Naive thymus-derived CD4-positive, alpha-beta T cell (primary cell): ENCODE data around the gene DMRTB1. TPM values are rescaled to one million over a fixed set of nuclear protein-coding genes. Genes with fewer than 3 reads are reported as not detected.

ENCODE experiments used
- ATAC-seq: fragments of 150-1000 bp; cut with Tn5 transposase; 2 replicates; pipeline ENCODE4 v1.10.0; 2021; ENCODE audit warnings: mild to moderate bottlenecking, moderate library complexity
- CTCF ChIA-PET: fragments of 350-600 bp; sonication (Branson Sonifier 250); formaldehyde crosslinking; loops from one replicate; lab custom pipeline; 2021; ENCODE audit warnings: antibody characterized with exemption; lab: Charles Lee
- POLR2A ChIA-PET: fragments of 350-600 bp; sonication (Branson Sonifier 250); formaldehyde crosslinking; loops from one replicate; lab custom pipeline; 2021; ENCODE audit warnings: antibody characterized with exemption, inconsistent platforms; lab: Charles Lee
- DNase-seq, 9 donors: peaks; one replicate each; pipeline versions ENCODE4 v3.0.0 to v3.0.0-alpha.2; 2020 to 2022; ENCODE audit warnings: mixed read lengths in 1 of 9
- H3K27ac ChIP-seq: one replicate; pipeline ENCODE4 v1.7.0; 2013; ENCODE audit warnings: mild to moderate bottlenecking, low read depth, low read length, moderate library complexity
- H3K27me3 ChIP-seq, 2 donors: one replicate each; pipeline ENCODE4 v1.7.0; 2013; ENCODE audit warnings: low read length in 2 of 2, mild to moderate bottlenecking in 2 of 2, moderate library complexity in 2 of 2; ENCODE audit not compliant: control insufficient read depth in 2 of 2, insufficient read depth in 2 of 2
- H3K36me3 ChIP-seq, 3 experiments: 1 replicate in 2 of 3; 2 replicates in 1 of 3; pipeline ENCODE4 v1.7.0; 2013; ENCODE audit warnings: low read length in 3 of 3, mild to moderate bottlenecking in 3 of 3, moderate library complexity in 1 of 3; ENCODE audit not compliant: insufficient read depth in 3 of 3, control insufficient read depth in 2 of 3
- H3K4me1 ChIP-seq, 2 donors: one replicate each; pipeline ENCODE4 v1.7.0; 2013; ENCODE audit warnings: low read length in 2 of 2, mild to moderate bottlenecking in 2 of 2, moderate library complexity in 1 of 2; ENCODE audit not compliant: control insufficient read depth in 2 of 2, insufficient read depth in 2 of 2
- H3K4me3 ChIP-seq: 2 replicates; pipeline ENCODE4 v1.7.0; 2013; ENCODE audit warnings: mild to moderate bottlenecking, low read length
- H3K9me3 ChIP-seq, 3 experiments: 1 replicate in 2 of 3; 2 replicates in 1 of 3; pipeline ENCODE4 v1.7.0; 2013; ENCODE audit warnings: low read length in 3 of 3; ENCODE audit not compliant: control insufficient read depth in 2 of 3
- H3K27ac Mint-ChIP-seq, 9 donors: one replicate each; pipeline ENCODE4 v1.8.0; 2020 to 2022; ENCODE audit warnings: mixed read lengths in 9 of 9, mild to moderate bottlenecking in 8 of 9, moderate library complexity in 5 of 9, inconsistent platforms in 2 of 9
- H3K27me3 Mint-ChIP-seq, 5 donors: one replicate each; pipeline ENCODE4 v1.8.0; 2021 to 2022; ENCODE audit warnings: mixed read lengths in 5 of 5, mild to moderate bottlenecking in 1 of 5
- H3K36me3 Mint-ChIP-seq, 5 donors: one replicate each; pipeline ENCODE4 v1.8.0; 2020 to 2022; ENCODE audit warnings: mixed read lengths in 5 of 5, mild to moderate bottlenecking in 3 of 5, inconsistent platforms in 1 of 5
- H3K4me1 Mint-ChIP-seq, 7 donors: one replicate each; pipeline ENCODE4 v1.8.0; 2020 to 2022; ENCODE audit warnings: mixed read lengths in 7 of 7, mild to moderate bottlenecking in 3 of 7, inconsistent platforms in 1 of 7
- H3K4me3 Mint-ChIP-seq, 10 donors: one replicate each; pipeline ENCODE4 v1.8.0; 2020 to 2022; ENCODE audit warnings: mild to moderate bottlenecking in 10 of 10, mixed read lengths in 10 of 10, moderate library complexity in 6 of 10, inconsistent platforms in 2 of 10
- H3K9me3 Mint-ChIP-seq, 11 donors: one replicate each; pipeline ENCODE4 v1.8.0; 2020 to 2022; ENCODE audit warnings: mixed read lengths in 11 of 11, mild to moderate bottlenecking in 4 of 11, inconsistent platforms in 1 of 11, moderate library complexity in 1 of 11
- intact Hi-C, 2 donors: fragments of 100-400 bp; cut with micrococcal nuclease; formaldehyde crosslinking; loops; one replicate each; pipeline ENCODE4 v1.15.1; 2023
- polyA plus RNA-seq, 2 donors: library from polyadenylated mRNA; unstranded; fragments of 300-500 nt; fragmentation: Illumina TruSeq; gene quantifications; one replicate each; pipeline ENCODE4 v1.2.3, GENCODE V29; 2021
- total RNA-seq, 6 experiments: library from RNA in 5 of 6; stranded (reverse) in 5 of 6; gene quantifications; 1 replicate in 5 of 6; 2 replicates in 1 of 6; pipeline ENCODE4 v1.2.3 and lab custom pipeline; 2021 to 2026

The DMRTB1 gene
- total and polyA plus RNA-seq, 7 experiments from 2014 or later, result not detected

DNA sequence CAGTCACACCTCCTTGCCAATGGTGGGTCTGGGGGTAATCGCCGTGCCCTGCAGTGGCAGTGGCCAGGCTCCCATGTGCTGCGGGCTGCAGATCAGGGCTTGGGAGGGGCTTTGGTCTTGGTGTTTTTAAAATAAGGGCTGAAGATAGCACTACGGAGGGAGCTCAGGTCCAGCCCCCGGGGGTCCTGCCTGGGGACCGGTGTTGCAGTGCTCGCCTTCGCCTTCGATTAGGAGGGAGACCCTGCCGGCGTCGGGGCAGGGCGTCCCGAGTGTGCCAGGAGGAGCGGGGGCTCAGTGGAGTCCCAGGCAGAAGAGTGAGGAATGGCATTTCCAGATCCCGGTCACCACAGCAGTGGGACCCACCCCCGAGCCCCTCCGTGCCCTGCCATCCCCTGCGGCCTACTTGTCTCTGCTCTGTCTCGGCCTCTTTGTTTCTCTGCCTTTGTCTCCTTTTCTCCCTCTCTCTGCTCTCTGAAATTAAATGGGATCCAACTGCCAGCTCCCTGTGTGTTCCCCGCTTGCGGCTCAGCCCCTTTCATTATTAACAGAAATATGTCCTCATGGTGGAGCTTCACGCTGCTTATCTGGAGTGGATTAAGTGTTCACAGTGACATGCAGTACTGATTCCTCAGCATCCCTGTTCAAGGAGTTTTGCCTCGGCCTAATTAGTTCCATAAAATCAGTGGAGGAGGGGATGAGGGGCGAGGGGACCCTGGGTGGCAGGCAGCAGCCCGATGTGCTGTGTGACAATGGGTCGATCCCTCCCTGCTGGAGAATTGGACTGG, 44.4 kb downstream of the DMRTB1 start:
- ChIA-PET CTCF (no interaction called here), POLR2A (no interaction called here)
- H3K27me3 Mint-ChIP-seq, result peaks cover 0 to 6% (median 0%) of the 10 kb centered on the region in 5 donors
- H3K4me1 Mint-ChIP-seq, result peaks cover 0 to 4% (median 0%) of the 10 kb centered on the region in 7 donors
- Histone ChIP-seq H3K4me3 (no peak overlapping the region), H3K36me3 (no peaks in the 10 kb centered on the region), H3K9me3 (no peaks in the 10 kb centered on the region), H3K4me1 (peaks cover 0 to 6% of the 10 kb centered on the region in 2 donors), H3K27ac (no peak overlapping the region), H3K27me3 (no peaks in the 10 kb centered on the region)
- intact Hi-C loops, result no loop called here
- H3K4me3 Mint-ChIP-seq, result no peak overlapping the region
- ATAC-seq (no peak), DNase-seq (no peak)
- no peaks in the 10 kb centered on the region for H3K9me3 Mint-ChIP-seq
- no peaks in the 10 kb centered on the region for H3K36me3 Mint-ChIP-seq
- no peak overlapping the region for H3K27ac Mint-ChIP-seq

DNA sequence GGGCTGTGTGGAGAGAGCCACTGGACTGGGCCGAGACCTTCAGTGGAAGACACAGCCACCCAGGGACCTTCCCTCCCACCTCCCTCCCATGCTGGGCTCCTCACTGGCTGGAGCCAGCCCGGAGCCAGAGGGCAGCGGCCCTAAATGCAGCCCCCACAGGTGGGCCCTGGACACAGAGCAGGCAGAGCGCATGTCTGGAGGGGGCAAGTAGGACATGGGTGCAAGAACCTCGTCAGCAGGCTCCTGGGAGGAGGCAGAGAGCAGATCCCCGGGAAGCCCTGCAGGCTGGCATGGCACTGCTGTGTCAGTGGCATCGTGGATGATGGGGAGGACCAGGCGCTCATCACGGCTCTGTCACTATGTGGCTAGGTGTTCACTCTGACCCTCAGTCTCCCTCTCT, 45.7 kb downstream of the DMRTB1 start:
- Mint-ChIP-seq H3K27ac (no peak overlapping the region), H3K4me1 (peaks cover 0 to 3% (median 0%) of the 10 kb centered on the region in 7 donors), H3K36me3 (no peaks in the 10 kb centered on the region), H3K9me3 (no peaks in the 10 kb centered on the region), H3K27me3 (peaks cover 0 to 6% (median 0%) of the 10 kb centered on the region in 5 donors), H3K4me3 (no peak overlapping the region)
- no peaks in the 10 kb centered on the region for H3K4me1 ChIP-seq
- intact Hi-C loops, result no loop called here
- H3K27me3 ChIP-seq, result no peaks in the 10 kb centered on the region
- no peaks in the 10 kb centered on the region for H3K36me3 ChIP-seq
- H3K27ac ChIP-seq, result no peak overlapping the region
- H3K9me3 ChIP-seq, result no peaks in the 10 kb centered on the region
- H3K4me3 ChIP-seq, result no peak overlapping the region
- ChIA-PET CTCF (no interaction called here), POLR2A (no interaction called here)
- ATAC-seq (no peak), DNase-seq (no peak)

DNA sequence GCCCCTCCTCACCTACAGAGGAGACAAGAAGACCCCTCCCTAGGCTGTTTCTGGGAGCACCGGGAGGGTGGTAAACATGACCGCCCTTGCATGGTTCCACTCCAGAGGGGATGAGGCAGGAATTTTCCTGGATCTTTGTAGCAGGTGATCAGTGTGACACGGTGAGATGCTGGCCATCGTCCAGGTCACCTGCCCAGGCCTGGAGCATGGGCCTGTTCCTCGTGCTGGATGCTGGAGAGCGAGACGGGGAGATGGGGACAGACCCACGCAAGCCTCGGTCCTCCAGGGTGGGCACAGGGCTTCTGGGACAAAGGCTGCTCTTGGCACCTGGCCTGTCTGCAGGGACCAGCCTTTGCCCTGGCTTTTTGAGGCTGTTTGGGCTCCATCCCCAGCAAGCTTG, 46.2 kb downstream of the DMRTB1 start:
- no peaks in the 10 kb centered on the region for H3K9me3 Mint-ChIP-seq
- intact Hi-C loops, result no loop called here
- Histone ChIP-seq H3K27ac (no peak overlapping the region), H3K9me3 (no peaks in the 10 kb centered on the region), H3K4me3 (no peak overlapping the region), H3K4me1 (no peaks in the 10 kb centered on the region), H3K27me3 (no peaks in the 10 kb centered on the region), H3K36me3 (no peaks in the 10 kb centered on the region)
- H3K27ac Mint-ChIP-seq, result no peak overlapping the region
- H3K27me3 Mint-ChIP-seq, result peaks cover 0 to 6% (median 0%) of the 10 kb centered on the region in 5 donors
- ChIA-PET POLR2A (no interaction called here), CTCF (no interaction called here)
- DNase-seq (no peak), ATAC-seq (no peak)
- H3K4me3 Mint-ChIP-seq, result no peak overlapping the region
- no peaks in the 10 kb centered on the region for H3K36me3 Mint-ChIP-seq
- peaks cover 0 to 3% (median 0%) of the 10 kb centered on the region in 7 donors for H3K4me1 Mint-ChIP-seq

DNA sequence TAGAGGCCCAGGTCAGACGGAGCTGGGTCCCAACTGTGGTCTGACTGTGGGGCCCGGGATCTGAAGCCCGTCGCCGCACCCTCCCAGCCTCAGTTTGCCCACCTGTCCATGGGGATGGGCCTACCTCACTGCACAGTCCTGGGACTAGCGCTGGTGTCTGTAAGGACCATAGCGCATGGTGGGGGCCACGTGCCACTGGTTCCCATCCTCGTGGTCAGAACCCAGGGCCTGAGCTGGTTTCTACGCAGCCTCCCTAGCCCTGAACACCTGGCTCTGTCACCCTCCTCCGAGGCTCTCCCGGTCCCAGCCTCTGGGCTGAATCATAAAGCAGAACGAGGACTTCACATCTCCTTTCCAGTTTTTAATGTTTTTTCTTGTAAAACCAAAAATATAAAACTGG, 46.7 kb downstream of the DMRTB1 start:
- Mint-ChIP-seq H3K27me3 (peaks cover 0 to 4% (median 0%) of the 10 kb centered on the region in 5 donors), H3K36me3 (no peaks in the 10 kb centered on the region), H3K4me3 (no peak overlapping the region), H3K9me3 (no peaks in the 10 kb centered on the region), H3K27ac (no peak overlapping the region), H3K4me1 (peaks cover 0 to 3% (median 0%) of the 10 kb centered on the region in 7 donors)
- CTCF ChIA-PET, result no interaction called here
- Histone ChIP-seq H3K4me3 (no peak overlapping the region), H3K27me3 (no peaks in the 10 kb centered on the region), H3K36me3 (no peaks in the 10 kb centered on the region), H3K4me1 (no peaks in the 10 kb centered on the region), H3K9me3 (no peaks in the 10 kb centered on the region), H3K27ac (no peak overlapping the region)
- POLR2A ChIA-PET, result no interaction called here
- ATAC-seq (no peak), DNase-seq (no peak)
- intact Hi-C loops, result no loop called here

DNA sequence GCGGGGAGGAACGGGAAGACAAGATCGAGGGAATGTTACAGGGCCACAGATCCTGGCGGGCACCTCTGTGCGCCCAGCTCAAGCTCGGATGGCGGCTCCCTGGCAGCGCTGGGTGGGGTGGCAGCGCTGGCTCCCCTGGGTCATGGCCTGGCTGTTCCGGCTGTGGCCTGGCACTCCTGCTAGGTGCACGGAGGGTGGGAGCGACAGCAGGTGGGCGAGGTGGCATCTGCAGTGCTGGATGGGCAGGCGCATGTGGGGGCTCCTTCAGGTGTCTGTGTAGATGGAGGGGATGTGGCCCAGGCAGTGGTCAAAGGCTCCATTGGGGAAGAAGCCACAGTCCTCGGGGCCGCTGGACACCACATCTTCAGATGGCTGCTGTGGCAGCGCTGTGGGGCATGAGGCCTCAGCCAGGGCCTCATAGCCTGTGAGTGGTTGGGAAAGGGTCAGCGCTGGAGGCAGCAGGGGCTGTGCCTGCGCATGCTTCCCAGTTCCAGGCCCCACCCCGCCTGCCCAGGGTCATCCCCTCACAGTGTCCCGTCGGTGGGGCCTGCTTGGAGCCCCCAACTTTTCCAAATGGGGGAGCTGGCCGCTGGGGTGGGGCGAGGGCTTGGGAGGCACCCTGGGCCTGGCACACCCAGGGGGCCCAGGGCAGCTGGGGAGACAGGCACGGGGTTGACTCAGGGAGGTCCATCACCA, 47.3 kb downstream of the DMRTB1 start:
- H3K27ac ChIP-seq, result no peak overlapping the region
- no peak overlapping the region for H3K4me3 ChIP-seq
- H3K36me3 ChIP-seq, result no peaks in the 10 kb centered on the region
- H3K9me3 ChIP-seq, result no peaks in the 10 kb centered on the region
- no peaks in the 10 kb centered on the region for H3K4me1 ChIP-seq
- ChIA-PET POLR2A (no interaction called here), CTCF (no interaction called here)
- no peaks in the 10 kb centered on the region for H3K27me3 ChIP-seq
- no peaks in the 10 kb centered on the region for H3K36me3 Mint-ChIP-seq
- H3K4me1 Mint-ChIP-seq, result peaks cover 0 to 3% (median 0%) of the 10 kb centered on the region in 7 donors
- no peak overlapping the region for H3K4me3 Mint-ChIP-seq
- ATAC-seq (no peak), DNase-seq (no peak)
- no peaks in the 10 kb centered on the region for H3K9me3 Mint-ChIP-seq
- intact Hi-C loops, result no loop called here
- no peak overlapping the region for H3K27ac Mint-ChIP-seq
- no peaks in the 10 kb centered on the region for H3K27me3 Mint-ChIP-seq

DNA sequence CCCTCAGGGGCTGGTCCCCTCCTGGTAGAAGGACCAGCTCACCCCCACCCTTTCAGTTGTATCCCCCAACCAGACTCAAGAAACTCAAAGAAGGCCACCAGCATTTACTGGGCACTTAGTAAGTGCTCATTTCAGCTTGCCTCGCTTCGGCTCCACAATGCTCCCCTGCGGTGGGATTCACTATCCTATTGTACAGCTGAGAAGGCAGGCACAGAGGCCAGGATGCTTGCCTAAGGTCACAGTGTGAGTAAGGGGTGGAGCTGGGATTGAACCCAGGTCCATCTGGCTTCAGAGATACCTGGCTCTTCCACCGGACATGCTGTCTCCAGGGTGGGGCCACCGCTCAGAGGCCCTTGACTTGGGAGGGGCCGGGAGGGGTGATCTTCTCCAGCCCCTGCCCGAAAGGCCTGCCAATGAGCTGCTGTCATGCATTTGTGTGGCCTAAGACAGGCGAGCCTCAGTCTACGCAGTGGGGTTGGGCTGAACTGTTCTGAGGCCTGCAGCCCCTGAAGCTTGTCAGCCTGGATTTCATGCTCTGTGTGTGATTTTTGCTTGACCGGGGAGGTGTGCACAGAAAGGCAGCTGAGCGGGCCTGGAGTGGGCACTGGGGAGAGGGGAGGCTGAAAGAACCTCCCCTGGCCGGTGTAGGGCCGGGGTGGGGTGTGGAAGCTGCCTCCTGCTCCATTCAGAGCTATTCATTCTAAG, 48.1 kb downstream of the DMRTB1 start:
- Mint-ChIP-seq H3K4me1 (no peaks in the 10 kb centered on the region), H3K36me3 (no peaks in the 10 kb centered on the region)

More for the DNA sequence above, 48.1 kb downstream of the DMRTB1 start:
- ATAC-seq, result no peak
- no peaks in the 10 kb centered on the region for H3K27me3 ChIP-seq
- no peak overlapping the region for H3K27ac ChIP-seq
- no peak overlapping the region for H3K4me3 ChIP-seq
- no peaks in the 10 kb centered on the region for H3K36me3 ChIP-seq
- Mint-ChIP-seq H3K27ac (no peak overlapping the region), H3K9me3 (no peaks in the 10 kb centered on the region), H3K4me3 (no peak overlapping the region), H3K27me3 (no peaks in the 10 kb centered on the region)
- CTCF ChIA-PET, result no interaction called here
- H3K4me1 ChIP-seq, result no peaks in the 10 kb centered on the region
- no peaks in the 10 kb centered on the region for H3K9me3 ChIP-seq
- no peak for DNase-seq
- POLR2A ChIA-PET, result no interaction called here
- intact Hi-C loops, result no loop called here
